Ectodermal cell (in vitro differentiated cells): ENCODE data around the gene FAM107A.

ENCODE experiments used
- H3K27ac ChIP-seq: 2 replicates; pipeline ENCODE4 v1.7.0; 2013; ENCODE audit warnings: mild to moderate bottlenecking, low read depth, low read length; ENCODE audit not compliant: insufficient read depth, poor library complexity, severe bottlenecking
- H3K27me3 ChIP-seq: 2 replicates; pipeline ENCODE4 v1.7.0; 2013; ENCODE audit warnings: mild to moderate bottlenecking, low read length; ENCODE audit not compliant: insufficient read depth, control insufficient read depth, poor library complexity, severe bottlenecking
- H3K36me3 ChIP-seq: one replicate; pipeline ENCODE4 v1.7.0; 2013; ENCODE audit warnings: low read length; ENCODE audit not compliant: control insufficient read depth, insufficient read depth
- H3K4me1 ChIP-seq: one replicate; pipeline ENCODE4 v1.7.0; 2013; ENCODE audit warnings: low read length; ENCODE audit not compliant: control insufficient read depth, insufficient read depth
- H3K4me3 ChIP-seq: 2 replicates; pipeline ENCODE4 v1.7.0; 2013; ENCODE audit warnings: low read depth, low read length, control low read depth; ENCODE audit not compliant: insufficient read depth
- H3K9me3 ChIP-seq: 2 replicates; pipeline ENCODE4 v1.7.0; 2013; ENCODE audit warnings: mild to moderate bottlenecking, low read length, moderate library complexity; ENCODE audit not compliant: control insufficient read depth
- WGBS, 2 experiments: methylation state at CpG; one replicate each; pipeline ENCODE4 v1.1.7; 2013; ENCODE audit warnings: missing lambda C conversion rate in 2 of 2; 5-methylcytosine and 5-hydroxymethylcytosine counted together

Gene FAM107A

GRCh38 chr3:58594117-58594516 lies 16.9 kb upstream of the FAM107A start:
- H3K36me3 ChIP-seq: no peaks in the 10 kb centered on the region
- no peak overlapping the region for H3K4me3 ChIP-seq
- WGBS, 2 experiments: 90 to 96% methylated on average over 5 of the region's 5 CpGs
- H3K9me3 ChIP-seq: no peaks in the 10 kb centered on the region
- H3K27me3 ChIP-seq: no peaks in the 10 kb centered on the region
- H3K4me1 ChIP-seq: peaks cover 2% of the 10 kb centered on the region
- no peak overlapping the region for H3K27ac ChIP-seq

DNA sequence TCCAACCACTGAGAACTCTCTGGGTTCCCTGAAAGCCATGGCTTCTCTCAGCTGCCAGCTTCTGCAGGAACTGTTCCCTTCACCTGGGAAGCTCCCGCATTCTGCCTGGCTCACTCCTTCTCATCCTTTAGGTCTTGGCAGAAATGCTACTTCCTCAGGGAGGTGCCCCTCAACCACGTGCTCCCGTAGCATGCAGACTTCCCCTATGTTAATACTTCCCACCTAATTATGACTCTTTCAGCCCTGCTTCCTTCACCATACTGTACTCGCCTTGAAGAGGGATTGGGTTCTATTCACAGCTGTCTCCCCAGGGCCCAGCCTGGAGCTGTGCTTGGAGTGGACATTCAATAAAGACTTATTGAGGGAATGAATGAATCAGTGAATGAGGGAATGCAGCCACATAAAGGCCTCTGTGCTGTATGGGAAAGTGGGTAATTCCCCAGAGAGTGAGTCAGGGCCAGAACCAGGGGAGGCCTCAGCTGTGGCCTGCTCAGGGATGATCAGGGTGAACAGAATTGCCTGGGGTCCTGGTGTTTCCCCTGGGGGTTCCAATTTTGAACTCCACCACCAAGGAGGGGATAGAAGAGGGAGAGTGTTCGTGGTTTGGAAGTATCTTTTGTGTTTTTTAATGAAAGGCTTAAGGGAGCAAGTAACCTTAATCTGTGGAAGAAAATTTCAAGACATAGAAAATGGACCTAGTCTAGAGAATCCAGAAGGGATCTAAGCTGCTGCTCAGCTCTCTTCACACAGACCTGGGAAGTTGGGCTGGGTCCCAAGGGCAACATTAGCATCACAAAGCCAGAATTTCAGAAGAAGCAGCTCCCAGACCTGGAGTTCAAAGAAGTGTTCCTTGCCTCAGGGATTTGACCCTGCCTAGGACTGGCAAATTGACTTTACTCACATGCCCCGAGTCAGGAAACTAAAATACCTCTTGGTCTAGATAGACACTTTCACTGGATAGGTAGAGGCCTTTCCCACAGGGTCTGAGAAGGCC lies 14.6 kb upstream of the FAM107A start:
- no peak overlapping the region for H3K27ac ChIP-seq
- WGBS, 2 experiments: 87 to 88% methylated on average over 6 of the region's 6 CpGs

DNA sequence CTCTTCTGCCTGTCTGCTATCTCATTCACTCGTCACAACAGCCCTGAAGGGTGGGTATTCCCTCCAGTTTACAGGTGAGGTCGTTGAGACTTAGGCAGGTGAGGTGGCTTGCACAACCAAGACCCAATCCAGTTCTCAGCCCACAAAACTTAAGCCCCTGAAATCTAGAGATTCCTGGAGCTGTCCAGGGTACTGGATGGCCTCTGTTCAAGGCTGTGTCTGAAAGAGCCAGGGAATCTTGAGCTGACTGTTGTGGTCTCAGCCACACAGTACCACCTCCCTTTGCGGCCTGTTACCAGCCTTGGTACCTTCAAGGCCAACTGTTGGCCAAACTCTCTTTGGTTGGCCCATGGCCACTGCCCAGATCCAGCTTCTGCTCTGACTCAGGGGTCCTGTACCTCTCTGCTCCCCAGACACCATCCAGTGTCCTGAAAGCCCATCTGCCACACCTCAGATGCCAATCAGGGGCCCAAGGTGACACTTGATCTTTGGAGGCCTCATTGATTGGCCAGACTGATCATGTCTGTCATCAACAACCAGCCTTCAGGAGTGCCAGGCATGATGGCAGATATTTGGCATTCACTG lies 10.9 kb upstream of the FAM107A start:
- 46 to 48% methylated on average over 3 of the region's 3 CpGs for WGBS, 2 experiments
- Histone ChIP-seq H3K4me3 (no peak overlapping the region), H3K27me3 (peaks cover 48% of the 10 kb centered on the region), H3K36me3 (no peaks in the 10 kb centered on the region), H3K9me3 (no peaks in the 10 kb centered on the region), H3K4me1 (peaks cover 17% of the 10 kb centered on the region), H3K27ac (no peak overlapping the region)

More for the DNA sequence above, 14.6 kb upstream of the FAM107A start:
- Histone ChIP-seq H3K36me3 (no peaks in the 10 kb centered on the region), H3K4me1 (peaks cover 2% of the 10 kb centered on the region), H3K27me3 (peaks cover 15% of the 10 kb centered on the region), H3K4me3 (no peak overlapping the region), H3K9me3 (no peaks in the 10 kb centered on the region)

DNA sequence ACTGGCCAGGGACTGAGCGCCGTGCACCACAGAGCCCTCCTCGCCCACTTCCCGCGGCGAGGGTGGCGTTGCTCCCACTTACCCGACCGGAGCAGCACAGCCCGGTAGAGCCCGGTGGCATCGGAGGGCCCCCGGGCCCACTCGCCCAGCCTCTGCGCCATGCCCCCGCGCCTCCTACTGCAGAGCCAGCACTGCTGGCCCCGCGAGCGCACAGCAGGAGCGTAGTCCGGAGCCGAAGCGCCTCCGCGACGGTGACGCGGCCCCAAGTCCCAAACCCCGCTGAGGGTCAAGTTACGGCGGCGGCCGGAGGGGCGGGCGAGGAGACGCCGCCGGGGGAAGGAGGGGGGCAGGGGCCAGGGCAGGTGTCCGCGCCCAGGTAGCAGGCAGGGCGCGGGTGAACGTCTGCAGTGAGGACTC lies 9.6 kb upstream of the FAM107A start:
- Histone ChIP-seq H3K36me3 (no peaks in the 10 kb centered on the region), H3K4me3 (no peak overlapping the region), H3K4me1 (peaks cover 27% of the 10 kb centered on the region), H3K27ac (no peak overlapping the region), H3K27me3 (peaks cover 53% of the 10 kb centered on the region), H3K9me3 (no peaks in the 10 kb centered on the region)
- WGBS, 2 experiments: 5 to 6% methylated on average over 44 of the region's 44 CpGs

GRCh38 chr3:58585994-58586393 lies 8.8 kb upstream of the FAM107A start:
- H3K9me3 ChIP-seq: no peaks in the 10 kb centered on the region
- H3K36me3 ChIP-seq: no peaks in the 10 kb centered on the region
- peaks cover 31% of the 10 kb centered on the region for H3K4me1 ChIP-seq
- no peak overlapping the region for H3K27ac ChIP-seq
- peaks cover 53% of the 10 kb centered on the region for H3K27me3 ChIP-seq
- 38 to 41% methylated on average over 8 of the region's 8 CpGs for WGBS, 2 experiments
- no peak overlapping the region for H3K4me3 ChIP-seq

GRCh38 chr3:58585005-58585786 lies 8.0 kb upstream of the FAM107A start:
- no peaks in the 10 kb centered on the region for H3K36me3 ChIP-seq
- WGBS, 2 experiments: 15 to 16% methylated on average over 46 of the region's 46 CpGs
- no peaks in the 10 kb centered on the region for H3K9me3 ChIP-seq
- no peak overlapping the region for H3K27ac ChIP-seq
- H3K4me3 ChIP-seq: no peak overlapping the region
- peaks cover 53% of the 10 kb centered on the region for H3K27me3 ChIP-seq
- peaks cover 37% of the 10 kb centered on the region for H3K4me1 ChIP-seq

DNA sequence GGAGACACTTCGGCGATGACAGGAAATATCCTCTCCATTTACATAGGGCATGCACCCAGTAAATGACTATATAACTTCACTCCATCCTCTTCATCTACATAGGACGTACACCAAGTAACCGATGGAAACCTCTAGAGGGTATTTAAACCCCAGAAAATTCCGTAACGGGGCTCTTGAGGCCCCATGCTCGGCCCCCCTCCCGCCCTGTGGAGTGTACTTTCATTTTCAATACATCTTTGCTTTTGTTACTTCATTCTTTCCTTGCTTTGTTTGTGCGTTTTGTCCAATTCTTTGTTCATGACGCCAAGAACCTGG lies 7.5 kb upstream of the FAM107A start:
- no peaks in the 10 kb centered on the region for H3K9me3 ChIP-seq
- peaks cover 42% of the 10 kb centered on the region for H3K4me1 ChIP-seq
- H3K27ac ChIP-seq: no peak overlapping the region
- H3K36me3 ChIP-seq: no peaks in the 10 kb centered on the region
- H3K27me3 ChIP-seq: peaks cover 53% of the 10 kb centered on the region
- no peak overlapping the region for H3K4me3 ChIP-seq
- WGBS, 2 experiments: 77 to 79% methylated on average over 10 of the region's 10 CpGs

GRCh38 chr3:58581328-58582091 lies 4.3 kb upstream of the FAM107A start:
- H3K4me1 ChIP-seq: peaks cover 58% of the 10 kb centered on the region
- WGBS, 2 experiments: 22 to 23% methylated on average over 11 of the region's 11 CpGs
- peaks cover 38% of the 10 kb centered on the region for H3K27me3 ChIP-seq
- no peaks in the 10 kb centered on the region for H3K9me3 ChIP-seq
- no peaks in the 10 kb centered on the region for H3K36me3 ChIP-seq
- no peak overlapping the region for H3K4me3 ChIP-seq
- H3K27ac ChIP-seq: peak overlapping the region; percentile 97

DNA sequence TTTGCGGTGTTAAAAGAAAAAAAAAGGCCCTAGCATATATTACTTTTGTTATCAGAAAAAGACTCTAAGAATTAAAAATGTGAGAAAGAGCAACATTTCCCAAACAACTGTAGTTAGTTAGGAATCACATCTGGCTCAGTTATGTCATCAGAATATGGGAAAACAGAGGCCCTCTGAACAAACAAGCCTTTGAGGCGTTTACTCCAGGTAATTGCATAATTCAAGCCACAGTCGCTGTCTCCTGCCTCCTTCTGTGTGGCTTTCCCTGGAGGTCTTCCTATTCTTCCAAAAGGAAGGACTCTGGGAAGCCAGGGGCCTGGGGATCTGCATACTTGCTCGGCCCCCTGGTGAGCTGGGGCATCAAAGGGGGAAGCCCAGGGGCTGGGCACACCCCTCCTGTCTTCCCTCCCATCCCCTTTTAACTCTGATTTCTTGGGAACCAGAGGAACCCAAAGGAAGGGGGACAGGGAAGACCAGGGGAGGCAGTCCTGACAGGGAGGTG lies 3.7 kb upstream of the FAM107A start:
- H3K9me3 ChIP-seq: no peaks in the 10 kb centered on the region
- H3K4me1 ChIP-seq: peaks cover 55% of the 10 kb centered on the region
- H3K4me3 ChIP-seq: no peak overlapping the region
- peaks cover 32% of the 10 kb centered on the region for H3K27me3 ChIP-seq
- 1 to 4% methylated on average over 3 of the region's 4 CpGs for WGBS, 2 experiments
- H3K27ac ChIP-seq: peak overlapping the region; percentile 97
- no peaks in the 10 kb centered on the region for H3K36me3 ChIP-seq
